GM21367 (cell line): ENCODE measurements around the gene LAMB1.
"Not testable (repeated sequence)": the region's sequence is repeated elsewhere in the genome, so short reads cannot be mapped to it uniquely, and the experiment has no call there.

Source experiments
- ATAC-seq: cut with Tn5 transposase; IDR thresholded peaks from one replicate; pipeline ENCODE4 v1.9.1; 2021; ENCODE audit not compliant: unreplicated experiment

The LAMB1 gene

DNA sequence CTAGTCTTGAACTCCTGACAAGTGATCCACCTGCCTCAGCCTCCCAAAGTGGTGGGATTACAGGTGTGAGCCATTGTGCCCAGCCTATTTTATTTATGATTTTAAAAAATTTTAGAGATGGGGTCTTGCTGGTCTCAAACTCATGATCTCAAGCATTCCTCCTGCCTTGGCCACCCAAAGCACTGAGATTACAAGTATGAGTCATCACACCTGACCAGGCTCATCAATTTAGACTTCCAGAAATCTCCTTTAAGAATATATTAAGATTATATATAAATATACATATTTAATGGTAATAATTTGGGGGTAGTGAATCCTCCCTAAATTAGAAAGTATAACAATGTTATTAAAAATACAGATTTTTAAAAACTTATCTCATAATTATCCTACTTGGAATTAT, 29.1 kb downstream of the LAMB1 start:
- no peak for ATAC-seq

DNA sequence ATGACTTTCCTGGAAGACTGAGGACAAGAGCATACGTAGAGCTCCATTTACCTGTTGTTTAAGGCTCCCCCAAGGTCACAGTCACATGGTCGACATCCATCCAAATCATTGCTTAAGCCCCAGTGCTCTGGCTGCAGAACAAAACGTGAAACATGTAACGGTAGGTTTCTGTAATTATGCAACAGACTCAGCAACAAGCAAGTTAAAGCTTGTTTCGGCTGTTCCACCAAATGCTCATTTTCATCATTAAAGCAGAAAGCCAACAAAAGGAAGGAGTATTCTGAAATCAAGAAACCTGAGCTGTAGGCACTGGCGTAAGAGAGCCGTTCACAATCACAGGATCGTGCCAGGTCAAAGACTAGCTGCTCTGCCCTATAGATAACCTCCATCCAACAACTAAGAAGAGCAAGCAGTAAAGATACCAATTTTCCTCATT, 30.0 kb downstream of the LAMB1 start:
- no peak for ATAC-seq

DNA sequence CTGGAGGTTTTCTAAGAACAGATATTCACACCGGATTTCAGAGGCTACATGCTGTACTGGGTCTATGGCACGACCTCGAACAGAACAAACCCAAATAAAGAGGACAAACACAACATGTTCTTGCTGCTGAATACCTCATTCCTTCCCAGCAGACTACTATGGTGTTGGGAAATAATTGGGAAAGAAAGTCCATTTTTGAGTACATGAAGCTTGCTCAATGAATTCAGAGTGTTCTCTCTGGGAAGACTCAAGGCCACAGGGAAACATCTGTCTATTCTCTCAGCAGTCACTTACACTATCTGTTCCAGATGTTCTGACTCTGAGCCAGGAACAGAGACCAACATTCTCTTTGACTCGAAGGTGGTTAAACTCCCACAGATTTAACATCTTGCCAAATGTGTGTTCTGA, 30.9 kb downstream of the LAMB1 start:
- ATAC-seq, result no peak

DNA sequence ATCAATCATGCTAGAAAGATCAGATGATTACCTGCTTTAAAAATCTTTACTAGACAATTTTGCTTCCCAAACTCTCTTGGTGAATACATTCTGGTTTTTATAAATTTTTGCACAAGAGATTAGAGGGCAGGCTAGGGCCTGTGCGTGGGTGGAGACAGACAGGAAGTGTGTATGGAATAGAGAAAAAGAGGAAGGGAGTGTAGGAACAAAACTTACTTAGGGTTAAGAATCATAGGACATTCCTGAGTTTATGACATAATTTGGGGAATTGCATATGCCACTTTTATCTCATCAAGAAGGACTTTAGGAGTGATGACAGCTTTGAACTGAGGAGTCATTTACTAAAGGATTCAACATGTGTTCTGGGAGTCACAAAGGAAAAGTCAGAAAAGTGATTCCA, 31.3 kb downstream of the LAMB1 start:
- no peak for ATAC-seq

DNA sequence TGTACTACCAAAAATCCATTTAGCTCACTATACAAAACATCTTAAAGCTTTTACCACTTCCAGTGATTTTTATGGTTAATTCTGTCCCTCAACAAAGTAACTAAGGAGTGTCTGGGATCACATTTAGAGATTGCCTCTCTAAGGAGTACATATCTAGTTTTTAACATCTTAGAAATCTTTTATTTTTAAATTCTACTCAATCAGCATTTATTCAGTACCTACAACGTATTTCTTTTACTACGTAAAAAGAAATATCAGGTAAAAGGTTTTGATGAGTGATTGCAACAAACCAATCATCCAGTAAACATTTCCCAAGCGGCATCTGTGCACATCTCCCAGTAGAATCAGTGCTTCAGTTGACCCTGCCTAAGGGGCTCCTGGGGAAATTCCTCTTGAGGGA, 31.9 kb downstream of the LAMB1 start:
- ATAC-seq, result no peak

DNA sequence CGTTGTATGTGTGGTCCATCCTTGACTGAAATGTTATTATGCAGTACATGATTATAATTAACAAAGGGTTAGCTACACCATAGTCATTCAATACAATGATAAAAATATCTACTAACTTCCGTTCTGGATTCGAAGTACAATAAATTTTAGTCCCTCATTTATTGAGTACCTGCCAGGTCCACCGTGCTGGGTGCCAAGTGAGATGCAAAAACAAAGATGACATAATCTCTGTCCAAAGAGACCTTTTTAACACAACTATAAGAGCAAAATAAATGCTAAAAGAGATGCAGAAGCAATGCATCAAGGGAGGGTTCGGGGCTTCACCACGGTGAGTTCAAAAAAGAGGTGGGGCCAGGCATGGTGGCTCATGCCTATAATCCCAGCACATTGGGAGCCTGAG, 33.1 kb downstream of the LAMB1 start:
- ATAC-seq, result no peak

DNA sequence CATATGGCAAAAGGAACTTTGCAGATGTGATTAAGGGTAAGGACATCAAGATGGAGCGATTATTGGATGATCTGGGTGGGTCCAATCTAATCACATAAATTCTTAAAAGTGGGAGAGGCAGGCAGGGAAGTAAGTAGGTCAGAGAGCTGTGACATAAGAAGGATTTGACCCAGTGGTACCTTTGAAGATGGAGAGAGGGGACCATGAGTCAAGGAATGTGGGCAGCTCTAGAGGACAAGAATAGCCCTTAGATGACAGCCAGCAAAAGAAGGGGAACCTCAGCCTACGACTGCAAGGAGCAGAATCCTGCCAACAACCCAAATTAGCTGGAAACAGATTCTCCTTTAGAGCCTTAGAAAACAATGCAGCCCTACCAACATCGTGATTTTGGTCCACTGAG, 34.5 kb downstream of the LAMB1 start:
- ATAC-seq, result no peak

DNA sequence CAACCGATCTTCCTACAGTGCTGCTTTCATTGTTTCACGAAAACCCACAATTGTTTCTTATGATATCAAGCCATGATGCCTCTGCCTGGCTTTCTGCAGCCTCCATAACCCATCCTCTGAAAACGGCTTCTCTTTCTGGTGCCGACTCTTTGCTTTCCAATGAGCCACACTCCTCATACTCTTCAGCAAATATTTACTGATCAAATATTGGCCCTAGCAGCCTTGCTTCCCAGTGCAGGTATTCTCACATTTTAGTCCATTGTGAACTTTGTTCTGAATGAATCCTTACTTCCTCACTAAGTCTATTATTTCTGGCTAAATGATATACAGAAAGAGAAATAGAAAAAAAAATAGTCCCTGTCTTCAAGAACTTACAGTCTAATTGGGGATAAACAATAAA, 35.5 kb downstream of the LAMB1 start:
- ATAC-seq, result no peak

DNA sequence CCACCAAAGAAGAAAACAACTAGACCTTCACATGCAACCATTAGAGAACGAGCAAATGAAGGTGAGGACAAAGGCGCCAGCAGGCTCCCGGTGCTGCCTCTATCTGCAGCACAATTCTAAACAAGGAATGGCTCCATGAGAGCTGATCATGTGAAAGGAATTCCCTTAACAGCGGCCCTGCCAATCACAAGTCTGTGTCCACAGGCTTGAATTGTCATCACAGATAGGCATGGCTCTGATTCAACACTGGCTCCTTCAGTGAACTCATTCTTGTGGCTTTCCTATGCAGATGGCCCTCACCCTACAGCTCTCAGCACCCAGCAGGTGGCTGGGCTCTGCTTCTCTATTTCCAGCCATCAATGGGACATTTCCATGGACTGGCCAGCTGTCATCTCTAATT, 36.2 kb downstream of the LAMB1 start:
- no peak for ATAC-seq

DNA sequence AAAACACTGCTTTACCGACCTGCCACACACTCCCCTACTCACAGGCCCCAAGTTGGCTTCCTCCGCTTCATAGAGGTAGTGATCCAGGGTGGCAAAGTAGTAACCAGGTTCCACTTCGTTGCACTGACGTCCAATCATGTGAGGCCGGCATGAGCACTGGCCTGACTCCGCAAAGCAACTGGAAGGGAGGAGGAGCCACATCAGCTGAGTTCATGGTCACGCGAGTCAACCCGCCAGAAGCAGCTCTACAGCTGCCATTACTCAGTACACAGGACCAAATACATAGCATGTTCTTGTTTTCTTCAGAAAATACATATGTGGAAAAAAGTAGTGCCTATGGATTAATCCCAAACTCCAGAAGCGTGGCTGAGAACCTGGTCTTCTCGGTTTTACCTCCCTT, 38.5 kb downstream of the LAMB1 start:
- no peak for ATAC-seq

DNA sequence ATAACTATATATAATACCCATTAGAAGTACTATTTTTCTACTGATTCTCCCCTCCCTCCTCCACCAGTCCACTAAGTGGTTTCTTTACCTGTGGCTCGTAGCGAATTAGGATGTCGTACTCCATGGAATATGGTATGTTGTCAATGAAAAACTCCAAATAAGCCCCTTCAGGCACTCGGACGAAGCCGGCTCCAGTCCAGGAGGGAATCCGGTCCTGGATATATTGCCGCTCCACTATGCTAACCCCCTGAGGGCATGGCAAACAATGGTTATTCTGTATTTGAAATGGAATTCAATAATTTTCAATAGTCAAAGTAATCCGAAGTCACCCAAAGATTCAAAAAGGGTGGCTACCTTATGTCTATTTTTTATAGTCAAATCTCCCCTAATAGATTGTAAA, 40.1 kb downstream of the LAMB1 start:
- no peak for ATAC-seq

DNA sequence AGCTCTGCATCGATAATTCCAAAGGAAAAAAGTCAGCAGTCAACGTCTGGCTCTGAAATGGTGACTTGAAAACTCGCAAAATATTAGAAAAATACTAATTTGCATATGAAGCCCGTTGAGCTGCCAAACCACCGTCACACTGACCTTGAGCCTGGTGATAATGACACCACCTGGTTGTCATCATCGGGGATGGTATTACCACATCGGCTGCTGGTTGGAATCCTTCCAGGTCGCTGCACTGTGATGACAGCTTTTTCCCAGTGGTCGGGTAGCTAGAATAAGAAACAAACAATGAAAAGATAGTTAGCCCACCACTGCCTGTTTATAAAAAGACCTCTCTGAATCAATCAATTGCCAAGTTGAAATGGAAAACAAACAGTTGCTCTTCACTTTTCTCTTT, 41.6 kb downstream of the LAMB1 start:
- no peak for ATAC-seq

DNA sequence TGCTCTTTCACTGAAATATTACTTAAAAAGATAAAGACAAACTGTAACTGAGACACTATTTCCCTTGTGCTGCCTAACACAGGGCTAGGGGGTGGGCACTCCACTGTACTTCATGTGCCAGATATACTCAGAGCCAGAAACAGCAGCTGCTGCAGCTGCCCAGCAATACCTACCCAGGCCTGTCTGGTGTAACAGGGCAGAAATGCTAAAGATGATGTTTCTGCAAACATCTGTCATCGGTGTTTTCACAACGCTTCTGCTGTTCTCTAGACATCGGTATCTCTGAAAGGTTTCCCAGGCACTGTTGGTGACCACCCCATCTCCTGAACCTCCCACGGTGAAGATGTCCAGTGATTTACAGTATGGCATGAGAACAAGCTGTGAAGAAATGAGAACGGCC, 42.7 kb downstream of the LAMB1 start:
- no peak for ATAC-seq

DNA sequence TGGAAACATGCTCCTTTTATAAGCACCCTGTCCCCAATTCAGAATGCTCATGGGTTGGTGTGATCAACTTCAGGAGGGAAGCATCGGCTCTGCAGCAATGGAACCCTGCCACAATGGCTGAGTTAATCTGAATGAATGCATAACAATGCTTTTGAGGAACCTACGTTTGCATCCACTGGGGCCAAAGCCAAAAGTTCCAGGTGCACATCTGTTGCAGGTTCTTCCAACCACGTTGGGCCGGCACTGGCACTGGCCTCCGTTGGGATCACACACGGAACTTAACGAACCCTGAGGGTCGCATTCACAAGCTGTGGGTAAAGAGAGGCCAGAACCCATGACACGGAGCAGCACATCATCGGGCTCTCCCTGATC, 43.4 kb downstream of the LAMB1 start:
- ATAC-seq, result no peak

DNA sequence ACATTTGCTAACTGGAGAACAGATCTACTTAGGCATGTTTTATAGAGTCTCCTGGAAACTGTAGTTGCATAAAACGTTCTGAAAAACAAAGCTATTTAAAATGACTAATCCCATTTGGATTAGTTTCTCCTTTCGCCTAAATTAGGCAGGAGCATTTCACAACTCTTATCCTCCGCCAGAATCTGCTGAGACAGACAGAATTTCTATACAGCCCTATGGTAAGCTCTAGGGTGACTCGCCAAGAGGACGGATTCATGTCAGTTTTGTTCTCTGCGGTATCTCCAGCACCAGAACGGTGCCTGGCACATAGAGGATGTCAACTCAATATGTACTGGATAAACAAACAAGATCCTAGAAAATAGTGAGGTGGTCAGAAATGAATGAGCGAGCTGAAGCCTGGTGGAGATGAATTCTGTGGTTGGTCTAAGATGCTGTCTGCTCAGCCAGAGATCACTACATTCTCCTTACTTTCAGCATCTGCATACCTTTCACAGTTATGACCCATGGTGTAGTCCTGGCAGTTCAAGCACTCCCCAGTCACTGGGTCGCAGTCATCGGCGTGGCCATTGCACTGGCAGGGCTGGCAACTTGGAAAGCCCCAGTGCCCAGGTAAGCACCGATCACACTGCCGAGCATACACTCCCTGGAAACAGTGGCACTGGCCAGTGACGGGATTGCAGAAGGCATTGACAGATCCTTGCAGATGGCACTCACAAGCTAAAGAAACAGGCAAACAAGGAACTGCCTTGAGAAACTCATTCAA, 44.0 kb downstream of the LAMB1 start:
- ATAC-seq, result no peak

DNA sequence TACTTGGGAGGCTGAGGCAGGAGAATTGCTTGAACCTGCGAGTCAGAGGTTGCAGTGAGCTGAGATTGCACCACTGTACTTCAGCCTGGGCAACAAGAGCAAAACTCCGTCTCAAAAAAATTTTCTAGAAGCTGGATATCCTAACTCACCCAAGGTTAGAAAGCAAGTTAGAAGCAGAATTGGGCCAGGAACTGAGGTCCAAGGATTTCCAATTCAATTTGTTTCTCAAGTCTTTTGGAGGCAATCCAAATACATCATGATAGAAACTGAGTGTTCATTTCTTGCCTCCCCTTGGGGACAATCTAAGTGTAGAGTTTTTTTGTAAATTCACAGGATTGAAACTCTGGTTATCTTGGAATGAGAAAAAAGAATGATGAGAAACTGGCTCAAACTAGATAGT, 45.5 kb downstream of the LAMB1 start:
- no peak for ATAC-seq

DNA sequence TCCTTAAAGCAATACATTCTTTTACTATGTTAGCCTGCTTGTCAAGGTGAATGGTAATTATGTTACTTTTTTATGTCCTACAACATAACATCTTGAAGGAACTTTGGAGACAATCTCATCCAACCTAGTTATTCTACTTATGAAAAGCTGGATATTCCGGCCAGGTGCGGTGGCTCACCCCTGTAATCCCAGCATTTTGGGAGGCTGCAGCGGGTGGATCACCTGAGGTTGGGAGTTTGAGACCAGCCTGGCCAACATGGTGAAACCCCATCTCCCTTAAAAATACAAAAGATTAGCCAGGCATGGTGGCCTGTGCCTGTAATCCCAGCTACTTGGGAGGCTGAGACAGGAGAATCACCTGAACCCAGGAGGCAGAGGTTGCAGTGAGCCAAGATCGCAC, 46.0 kb downstream of the LAMB1 start:
- ATAC-seq, result not testable (repeated sequence)

DNA sequence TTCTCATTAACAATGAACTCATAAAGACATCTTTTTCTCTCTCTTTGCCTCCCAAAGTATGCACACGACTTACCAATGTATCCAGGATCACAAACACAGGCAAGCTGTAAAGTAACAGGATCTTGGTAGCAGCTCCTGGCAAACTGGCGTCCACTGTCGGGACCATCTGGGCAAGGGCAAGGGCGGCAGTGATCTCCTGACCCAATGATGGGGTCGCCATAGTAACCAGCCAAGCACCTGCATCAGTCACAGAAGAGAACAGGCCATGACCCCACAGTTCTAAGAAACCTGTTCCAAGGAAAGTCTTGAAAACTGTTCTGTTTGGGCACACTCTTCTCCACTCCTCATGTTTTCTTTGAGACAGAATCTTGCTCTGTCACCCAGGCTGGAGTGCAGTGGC, 47.6 kb downstream of the LAMB1 start:
- ATAC-seq, result no peak

DNA sequence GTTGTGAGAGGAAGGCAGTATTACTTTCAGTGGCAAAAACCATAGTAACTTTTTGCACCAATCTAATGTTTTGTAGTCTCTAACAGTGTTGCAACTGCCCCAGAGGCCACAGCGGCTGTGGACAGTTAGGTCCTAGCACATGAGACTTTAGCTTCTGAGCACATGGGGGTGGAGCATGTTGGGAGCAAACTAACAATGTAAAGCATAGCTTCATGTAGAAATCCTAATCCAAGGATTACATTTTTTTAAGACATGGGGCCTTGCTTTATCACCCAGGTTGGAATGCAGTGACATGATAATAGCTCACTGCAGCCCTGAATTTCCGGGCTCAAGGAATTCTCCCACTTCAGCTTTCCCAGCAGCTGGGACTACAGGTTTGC, 49.0 kb downstream of the LAMB1 start:
- ATAC-seq, result no peak

DNA sequence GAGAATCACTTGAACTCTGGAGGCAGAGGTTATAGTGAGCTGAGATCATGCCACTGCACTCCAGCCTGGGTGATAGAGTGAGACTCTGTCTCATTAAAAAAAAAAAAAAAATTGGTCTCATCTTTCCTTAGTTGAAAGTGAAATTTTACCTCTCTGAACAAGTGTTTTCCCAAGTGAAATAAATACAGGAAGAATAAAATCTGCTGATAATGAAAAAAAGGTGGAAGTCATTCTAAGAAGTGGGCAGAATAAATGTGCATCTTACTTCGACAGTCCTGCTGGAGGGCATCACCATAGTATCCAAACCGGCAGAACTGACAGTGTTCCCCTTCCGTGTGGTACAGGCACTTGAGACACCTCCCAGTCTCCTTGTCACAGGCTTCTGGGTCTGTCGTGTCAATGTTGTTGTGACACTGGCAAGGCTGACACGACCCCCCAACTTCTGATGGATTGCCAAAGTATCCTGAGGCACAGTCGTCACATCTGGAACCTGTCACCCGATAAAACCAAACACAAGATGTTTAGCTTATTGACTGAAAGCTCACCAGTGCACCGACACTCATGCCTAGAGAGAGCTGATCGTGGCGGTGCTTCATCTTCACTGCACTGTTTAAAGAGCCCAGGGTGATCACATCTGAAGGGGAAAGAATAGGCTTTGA, 49.6 kb downstream of the LAMB1 start:
- no peak for ATAC-seq

DNA sequence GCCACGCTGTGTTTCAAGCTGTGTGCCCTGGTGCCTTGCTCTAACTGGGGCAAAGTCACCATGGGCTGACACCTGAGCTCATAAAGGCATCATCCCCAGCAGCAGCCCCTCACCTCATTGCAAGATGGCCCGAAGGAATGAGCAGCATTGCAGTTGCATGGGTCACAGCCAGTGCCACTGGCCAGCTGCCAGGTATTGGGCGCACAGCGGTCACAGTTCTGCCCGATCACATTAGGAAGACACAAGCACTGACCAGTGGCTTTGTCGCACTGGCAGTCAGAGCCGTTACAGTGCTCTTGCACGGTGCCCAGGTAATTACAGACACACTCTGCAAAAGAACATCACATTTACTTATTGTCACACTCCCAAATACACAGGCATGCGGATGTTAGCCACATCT, 51.1 kb downstream of the LAMB1 start:
- ATAC-seq, result no peak

DNA sequence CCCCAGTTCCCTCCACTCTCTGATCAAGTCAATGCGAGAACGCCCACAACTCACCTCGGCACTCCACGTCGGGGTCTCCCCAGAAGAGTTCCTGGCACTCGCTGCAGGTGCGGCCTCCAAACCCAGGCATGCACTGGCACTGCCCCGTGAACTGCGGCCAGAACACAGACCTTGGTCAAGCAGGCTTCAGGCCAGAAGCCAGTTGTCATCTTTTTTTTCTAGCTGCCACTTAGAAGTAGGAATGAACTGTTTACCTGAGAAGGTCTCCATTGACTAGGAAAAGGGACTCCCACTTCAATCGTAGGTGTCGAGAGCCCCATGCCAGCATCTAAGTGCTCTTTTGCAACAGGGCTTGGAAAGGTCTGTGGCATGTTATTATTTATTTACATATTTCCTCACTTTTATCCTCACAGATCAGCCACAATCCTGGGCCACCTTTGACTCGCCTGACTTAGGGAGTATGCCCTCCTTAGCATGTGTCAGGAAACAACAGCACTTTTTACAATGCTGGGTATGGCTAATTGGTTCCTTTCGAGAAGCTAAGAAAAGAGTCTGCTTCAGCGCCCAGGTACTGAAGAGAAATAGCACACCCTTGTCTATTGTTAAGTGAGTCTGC, 51.7 kb downstream of the LAMB1 start:
- no peak for ATAC-seq
